ENCODE results near the gene ANKFN1.

- TF ChIP-seq CTCF (conservative IDR thresholded peaks at IDR 0.05; ENCODE audit: low read depth, low read length) (no peak), EZH2 (IDR thresholded peaks at IDR 0.05; ENCODE audit: borderline replicate concordance, low read depth, low read length, poor library complexity, severe bottlenecking) (no peak)
Observed at GRCh38 chr17:56358651-56359050, 205.4 kb downstream of the ANKFN1 start.

Data from A673 (cell line).